HG02840 (cell line): ENCODE data around the gene ADARB1.

Experiments
- ATAC-seq: cut with Tn5 transposase; IDR thresholded peaks from one replicate; pipeline ENCODE4 v1.9.1; 2021; ENCODE audit warnings: mild to moderate bottlenecking, moderate library complexity, moderate number of reproducible peaks; ENCODE audit not compliant: unreplicated experiment, low FRiP score

ADARB1 gene

DNA sequence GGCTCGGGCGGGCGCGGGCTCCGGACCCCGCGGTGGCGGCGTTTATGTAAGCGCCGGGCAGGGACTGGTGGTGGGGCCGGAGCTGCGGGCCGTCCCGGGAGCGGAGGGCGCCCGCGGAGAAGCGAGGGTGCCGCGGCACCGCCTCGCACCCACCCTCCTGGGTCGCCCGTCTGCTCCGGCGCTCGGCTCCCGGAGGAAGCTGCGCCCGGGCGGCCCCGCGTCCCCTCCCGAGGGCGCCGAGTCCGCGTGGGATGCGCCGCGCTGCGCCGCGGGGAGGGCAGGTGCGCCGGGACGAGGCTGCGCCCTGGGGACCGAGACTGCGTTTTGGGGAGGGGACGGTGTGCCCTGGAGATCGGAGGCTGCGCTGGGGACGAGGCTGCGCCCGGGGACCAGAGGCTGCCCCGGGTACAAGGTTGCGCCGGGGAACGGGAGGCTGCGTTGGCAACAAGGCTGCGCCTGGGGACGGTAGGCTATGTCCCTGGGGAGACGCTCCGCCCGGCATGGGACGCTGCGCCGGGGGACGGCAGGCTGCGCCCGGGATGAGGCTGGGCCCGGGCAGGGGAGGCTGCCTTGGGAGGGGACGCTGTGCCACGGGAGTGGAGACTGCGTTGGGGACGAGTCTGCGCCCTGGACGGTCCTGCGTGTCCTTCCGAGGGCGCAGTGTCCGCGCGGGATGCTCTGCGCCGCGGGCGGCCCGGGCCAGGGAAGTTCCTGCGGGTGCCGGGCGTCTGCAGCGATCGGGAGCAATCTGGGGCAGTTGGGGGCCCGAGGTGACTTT is 627 bp downstream of the ADARB1 start:
- peak; percentile 32 for ATAC-seq

DNA sequence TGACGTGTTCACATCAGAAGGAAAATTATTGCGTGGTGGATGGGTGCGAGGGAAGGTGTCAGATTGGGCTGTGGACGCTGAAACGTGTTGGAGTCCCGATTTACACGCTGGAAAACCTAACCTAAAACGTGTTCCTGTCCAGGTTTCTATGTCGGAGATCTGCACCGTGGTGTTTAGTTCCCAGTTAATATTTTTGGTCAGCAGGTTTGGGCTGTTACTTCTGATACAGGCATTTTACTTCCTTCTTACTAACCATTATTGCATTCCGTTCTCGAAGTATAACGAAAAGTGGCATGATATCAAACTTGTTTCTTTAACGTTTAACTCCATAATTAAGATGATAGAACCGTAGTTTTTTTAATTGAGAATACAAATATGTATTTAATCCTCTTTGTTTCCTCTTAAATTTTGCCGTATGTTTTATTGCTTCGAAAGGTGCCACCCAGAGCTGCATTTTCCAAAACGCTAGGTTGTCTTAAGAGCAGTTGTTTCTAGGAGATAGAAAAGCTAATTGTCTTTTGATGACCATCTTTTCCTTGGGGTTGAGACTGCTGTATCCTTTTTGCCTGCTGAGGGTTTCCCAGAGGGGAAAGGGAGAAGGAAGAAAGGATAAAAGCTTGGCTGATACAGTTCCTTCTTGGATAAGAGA is 1.3 kb downstream of the ADARB1 start:
- no peak for ATAC-seq

DNA sequence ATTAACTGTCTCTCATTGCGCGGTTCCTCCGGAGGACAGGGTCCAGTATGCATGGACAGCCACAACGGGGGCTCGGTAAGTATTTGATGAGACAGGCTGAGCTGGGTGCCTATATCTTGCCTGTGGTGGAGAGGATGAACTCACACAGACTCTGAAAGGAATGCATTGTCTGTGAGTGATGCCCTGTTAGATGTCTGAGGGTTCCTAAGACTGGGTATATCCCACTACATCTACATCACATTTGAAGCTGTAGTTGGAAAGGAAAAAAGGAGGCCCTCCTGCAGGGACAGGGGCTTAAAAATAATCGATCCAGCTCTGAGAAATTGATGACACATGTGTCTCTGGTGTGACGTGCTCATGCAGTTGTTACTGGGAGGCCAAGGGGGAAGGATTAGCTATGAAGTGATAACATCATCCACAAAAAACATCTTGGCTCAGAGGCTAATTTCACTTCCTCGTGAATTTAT is 1.9 kb downstream of the ADARB1 start:
- ATAC-seq, result no peak

DNA sequence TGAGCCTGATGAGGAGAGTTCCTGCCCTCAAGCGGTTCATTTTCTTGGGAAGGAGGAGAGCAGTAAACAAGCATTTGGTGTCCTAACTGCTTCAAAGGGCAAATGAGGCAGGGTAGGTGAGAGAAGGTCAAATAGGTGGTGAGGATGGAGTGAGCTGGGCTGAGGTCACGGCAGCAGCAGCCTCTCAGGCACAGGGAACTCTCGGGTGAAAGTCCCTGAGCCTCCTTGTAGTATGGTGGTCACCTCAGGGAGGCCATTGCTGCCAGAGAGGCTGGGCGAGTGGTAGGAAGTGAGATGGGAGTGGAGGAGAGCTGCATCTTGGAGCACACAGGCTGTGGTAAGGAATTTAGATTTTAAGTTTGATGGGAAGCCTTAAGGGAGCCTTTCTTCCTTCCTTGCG is 4.0 kb downstream of the ADARB1 start:
- ATAC-seq, result no peak

DNA sequence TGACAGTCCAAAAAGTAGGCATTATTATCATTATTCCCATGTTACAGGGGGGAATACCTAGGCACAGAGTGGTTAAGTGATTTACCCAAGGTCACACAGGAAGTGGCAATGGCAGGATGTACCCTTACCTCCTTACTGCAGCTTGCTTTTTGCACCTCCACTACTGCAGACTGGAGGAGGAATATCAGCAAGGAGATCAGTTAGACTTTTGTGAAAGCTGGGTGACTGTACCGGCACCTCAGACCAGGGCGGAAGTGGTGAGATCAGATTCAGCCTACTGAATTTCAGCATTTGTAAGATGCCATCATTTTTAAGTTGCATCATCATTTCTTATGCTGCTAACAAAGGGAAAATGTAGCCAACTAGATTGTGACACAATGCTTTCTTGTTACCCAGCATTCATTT is 4.5 kb downstream of the ADARB1 start:
- no peak for ATAC-seq

DNA sequence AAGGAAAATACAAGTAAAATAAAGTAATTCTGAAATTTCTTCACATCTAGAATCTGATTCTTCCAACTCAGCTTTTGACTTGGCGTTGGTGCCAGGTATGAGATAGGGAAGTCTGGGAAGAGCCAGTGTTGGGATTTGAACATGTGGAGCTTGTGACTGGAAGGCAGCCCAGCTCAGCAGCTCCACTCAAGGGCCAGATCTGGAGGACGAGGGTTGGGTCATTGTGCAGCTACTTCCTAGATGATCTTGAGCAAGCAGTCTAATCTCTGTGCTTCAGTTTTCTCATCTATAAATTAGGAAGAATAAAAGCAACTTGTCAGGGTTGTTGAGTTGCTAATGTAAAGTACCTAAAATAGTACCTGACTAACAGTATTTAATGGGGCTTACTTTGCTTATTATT is 5.0 kb downstream of the ADARB1 start:
- ATAC-seq, result no peak

DNA sequence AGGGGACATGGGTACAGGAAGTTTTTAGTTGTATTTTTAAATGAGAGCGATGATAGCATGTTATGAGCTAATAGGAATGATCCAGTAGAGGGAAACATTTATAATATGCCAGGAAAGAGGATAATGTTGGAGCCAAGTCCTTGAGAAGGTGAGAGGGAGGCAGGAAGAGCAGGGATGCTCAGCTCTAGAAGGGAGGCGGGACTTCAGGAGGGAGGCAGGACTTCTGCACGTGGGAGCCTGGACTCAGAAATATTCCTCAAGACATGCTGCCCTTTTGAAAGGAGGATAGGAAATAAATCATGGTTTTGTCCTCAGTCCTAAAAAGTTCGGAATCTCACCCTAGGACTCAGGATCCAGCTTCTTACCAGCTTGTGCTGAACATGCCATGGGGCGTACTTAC is 5.9 kb downstream of the ADARB1 start:
- no peak for ATAC-seq

DNA sequence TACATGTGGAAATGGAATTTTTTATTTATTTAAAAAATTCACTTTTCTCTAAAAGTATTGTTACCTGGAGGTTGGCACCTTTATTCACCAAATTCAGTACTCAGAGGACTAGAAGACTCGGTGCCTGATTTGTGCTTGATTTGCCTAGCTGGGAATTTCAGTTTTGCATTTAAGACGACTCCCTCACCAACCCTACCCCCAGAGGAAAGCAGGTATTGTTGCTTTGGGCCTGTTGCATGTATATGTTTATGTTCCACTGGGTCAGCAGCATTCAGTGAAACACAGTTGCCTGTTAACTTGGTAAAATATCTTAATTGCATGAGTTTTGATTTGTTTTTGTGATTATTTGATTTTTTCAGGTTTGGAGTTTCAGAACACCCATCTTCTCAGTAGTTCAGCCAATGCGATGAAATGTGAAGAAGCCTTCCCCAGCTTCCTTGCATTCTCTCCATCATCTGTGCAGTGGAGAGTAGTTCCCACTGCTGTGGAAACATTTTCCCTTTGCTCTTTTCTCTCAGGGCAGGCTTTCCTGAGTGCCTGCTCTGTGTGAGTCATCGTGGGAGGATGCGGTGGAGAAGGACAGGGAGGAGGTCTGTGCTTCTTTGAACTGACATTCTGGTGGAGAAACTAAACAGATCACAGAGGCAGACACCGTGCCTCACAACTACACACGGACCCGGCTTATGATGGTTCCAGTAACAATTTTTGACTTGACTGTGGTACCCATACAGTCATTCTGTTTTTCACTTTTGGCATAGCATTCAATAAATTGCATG is 6.4 kb downstream of the ADARB1 start:
- no peak for ATAC-seq

DNA sequence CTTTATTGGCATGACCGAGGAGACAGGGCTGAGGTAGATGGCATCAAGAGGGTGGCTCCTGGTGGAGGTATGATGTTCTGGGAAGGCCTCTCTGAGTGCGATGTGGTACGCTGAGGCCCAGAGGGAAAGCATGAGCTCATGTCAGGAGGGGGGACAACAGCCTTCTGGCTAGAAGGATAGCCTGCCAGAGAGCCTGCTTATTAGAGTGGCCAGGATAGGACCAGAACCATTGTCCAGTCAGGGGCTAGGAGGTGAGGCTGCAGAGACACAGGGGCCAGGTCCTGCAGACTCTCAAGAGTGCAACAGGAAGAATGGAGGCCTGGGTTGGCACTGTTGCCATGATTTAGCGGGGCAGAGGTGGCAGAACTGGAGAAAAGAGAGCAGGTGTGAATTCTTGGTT is 7.3 kb downstream of the ADARB1 start:
- no peak for ATAC-seq

DNA sequence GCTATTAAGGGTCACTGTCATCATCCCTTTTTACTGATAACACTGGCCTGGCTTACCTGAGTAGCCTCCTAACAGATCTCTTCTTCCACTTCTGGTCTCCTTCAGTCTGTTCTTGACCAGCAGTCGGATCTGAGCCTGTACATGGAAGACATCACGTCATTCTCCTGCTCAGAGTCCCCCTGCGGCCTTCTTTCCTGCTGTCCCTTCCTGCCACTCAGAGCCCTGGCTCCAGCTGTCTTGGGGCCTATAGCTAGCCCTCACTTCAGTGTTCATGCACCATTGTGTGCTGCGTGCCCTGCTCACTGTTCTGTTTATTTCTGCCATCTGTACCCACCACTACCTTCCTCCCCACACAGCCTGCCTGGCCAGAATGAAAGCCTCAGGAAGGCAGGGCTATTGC is 8.4 kb downstream of the ADARB1 start:
- no peak for ATAC-seq

DNA sequence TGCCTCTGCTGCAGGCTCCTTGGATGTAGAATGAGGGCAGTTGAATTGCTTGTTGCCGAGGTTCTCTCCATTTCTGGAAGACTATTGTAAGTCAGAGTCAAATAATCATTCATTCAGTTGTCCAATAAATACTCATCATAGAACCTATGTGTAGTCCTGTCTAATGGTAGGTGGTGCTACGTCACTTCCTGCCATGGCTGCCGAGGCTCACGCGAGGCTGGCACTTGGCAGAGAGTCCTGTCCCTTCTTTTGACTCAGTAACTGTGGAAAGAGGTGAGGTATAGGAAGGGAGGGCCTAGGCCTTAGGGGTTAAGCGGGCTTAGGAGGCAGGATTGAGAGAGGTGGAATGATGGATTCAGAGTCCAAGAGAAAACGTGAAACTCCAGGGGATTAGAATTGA is 9.7 kb downstream of the ADARB1 start:
- ATAC-seq, result no peak

DNA sequence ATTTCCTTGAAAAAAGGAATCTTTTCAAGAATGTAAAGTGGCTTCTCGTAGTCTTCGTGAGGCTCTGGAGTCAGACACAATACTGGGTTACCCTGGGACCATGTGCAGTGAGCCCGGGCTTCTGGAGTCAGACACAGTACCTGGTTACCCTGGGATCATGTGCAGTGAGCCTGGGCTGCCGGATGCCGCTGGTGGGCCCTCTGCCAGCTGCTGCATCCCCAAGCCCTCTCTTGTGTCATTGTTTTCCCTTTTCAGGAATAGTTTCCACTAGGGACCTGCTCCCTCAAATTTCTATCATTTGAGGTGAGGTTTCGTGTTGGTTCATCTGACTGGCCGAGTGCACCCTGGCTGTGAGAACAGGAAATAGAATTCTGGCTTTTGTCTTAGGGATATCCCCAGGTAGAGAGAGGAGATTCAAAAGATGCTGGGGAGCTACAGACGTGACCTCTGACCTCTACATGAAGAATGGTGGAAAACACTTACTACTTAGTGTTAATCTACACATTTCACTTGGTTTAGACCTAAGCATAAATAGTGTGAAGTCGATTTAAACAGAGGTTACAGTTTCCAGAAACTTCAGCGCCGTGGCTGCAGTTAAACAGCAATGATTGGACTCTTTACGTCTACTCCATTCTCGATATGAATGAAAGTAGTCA is 10.6 kb downstream of the ADARB1 start:
- no peak for ATAC-seq

DNA sequence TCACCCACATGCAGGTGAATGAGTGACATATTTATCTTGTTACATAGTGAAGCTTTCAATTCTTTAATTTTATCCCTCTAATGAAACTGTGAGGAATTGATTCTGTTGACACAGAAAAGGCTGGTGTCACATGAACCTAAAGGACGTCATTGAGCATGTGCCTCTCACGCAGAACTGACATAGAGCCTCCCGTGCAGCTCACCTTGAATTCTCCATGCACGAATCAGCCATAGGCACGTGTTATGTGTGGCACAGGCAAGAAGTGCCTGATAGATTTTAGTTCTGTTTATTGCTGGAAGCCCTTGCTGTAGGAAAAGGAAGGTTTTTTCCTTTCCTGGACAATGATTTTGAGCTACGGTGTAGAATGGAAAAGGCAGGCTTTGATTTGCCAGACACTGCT is 11.3 kb downstream of the ADARB1 start:
- no peak for ATAC-seq

DNA sequence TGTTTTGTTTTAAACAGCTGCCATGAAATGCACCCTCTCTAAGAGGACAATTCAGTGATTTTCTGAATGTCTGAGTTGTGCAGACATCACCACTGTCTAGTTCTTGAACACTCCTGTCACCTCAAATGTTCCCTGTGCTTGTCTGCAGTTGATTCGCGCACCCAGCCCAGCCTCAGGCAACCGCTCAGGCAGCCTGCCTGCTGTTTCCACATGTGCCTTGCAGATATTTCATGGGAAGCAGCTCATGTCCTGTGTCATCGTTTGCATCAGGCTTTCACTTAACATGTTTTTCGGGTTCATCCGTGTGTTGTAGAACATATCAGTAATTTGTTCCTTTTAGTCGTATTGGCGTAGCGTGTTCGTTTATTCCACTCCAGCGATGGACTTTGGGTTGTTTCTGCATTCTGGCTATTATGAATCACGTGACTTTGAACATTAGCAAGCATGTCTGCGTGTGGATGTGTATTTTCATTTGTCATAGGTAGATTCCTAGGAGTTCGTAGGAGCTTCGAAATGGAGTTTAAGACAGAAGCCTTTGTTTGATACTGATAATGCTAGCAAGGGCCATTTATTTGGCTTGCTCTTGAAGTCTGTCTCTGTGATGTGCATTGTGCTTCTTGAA is 12.1 kb downstream of the ADARB1 start:
- ATAC-seq, result no peak

DNA sequence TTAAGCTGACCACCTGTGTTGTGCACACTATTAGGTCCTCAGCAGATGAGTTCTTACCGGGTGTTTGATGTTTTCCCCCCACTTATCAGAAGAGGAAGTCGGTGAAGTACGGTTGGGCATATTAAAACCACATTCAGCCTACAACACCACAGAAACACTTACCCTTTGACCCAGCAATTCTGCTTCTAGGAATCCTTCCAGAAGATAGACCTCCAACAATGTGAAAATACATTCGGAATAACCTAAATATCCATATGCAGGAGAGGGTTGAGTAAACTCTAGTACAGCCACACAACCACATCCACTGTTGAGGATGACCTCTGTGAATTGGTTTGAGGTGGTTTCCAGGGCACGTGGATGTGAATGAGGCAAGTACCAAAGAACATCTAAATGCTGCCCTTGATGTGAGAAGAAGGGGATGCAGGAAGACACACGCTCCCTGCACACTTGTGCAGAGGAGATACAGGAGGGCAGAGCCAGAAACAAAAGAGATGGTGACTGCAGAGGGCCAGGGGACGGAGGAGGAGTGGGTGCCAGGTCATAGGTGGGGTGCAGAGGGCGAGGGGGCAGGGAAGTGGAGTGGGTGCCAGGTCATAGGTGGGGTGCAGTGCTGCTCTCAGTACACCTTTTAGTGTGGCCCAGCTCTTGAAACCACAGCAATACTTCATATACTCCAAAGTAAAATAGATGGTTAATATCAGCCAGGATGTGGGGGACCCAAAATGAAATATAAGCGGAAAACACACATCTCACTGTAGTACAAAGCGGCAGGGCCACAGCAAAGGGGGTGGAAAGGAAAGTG is 12.8 kb downstream of the ADARB1 start:
- no peak for ATAC-seq

DNA sequence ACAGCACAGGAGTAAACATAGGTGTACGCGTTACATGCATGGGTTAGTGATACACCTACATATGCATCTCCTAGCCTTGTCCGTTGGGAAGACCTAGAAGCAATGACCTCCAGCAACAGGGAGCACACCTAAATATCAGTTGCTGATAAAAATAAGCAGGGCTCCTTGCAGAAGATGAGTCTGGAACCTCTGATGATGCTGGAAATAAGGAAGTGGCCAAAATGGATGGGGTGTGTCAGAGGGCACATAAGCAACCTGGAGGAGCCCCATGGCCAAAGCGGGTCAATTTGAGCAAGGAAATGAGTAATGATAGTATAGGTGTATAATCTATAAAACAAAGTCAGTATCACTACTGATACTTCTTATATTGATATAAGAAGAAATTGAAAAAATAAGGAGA is 13.7 kb downstream of the ADARB1 start:
- ATAC-seq, result no peak

DNA sequence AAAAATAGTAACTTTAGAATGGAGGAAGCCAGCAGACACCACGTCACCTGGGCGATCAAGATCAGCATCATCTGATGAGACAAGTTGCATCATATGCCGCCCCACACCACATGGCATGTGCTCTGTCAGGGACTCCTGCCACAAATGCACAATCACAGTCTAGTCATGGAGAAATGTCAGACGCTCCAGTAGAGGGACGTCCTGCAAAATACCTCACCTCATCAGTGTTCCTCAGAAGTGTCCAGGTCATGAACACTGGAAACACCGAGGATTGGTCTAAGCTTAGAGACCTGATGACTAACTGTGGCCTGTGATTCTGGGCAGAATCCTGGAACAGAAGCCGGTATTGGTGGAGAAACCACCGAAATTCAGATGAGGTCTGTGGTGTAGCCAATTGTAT is 14.3 kb downstream of the ADARB1 start:
- no peak for ATAC-seq

DNA sequence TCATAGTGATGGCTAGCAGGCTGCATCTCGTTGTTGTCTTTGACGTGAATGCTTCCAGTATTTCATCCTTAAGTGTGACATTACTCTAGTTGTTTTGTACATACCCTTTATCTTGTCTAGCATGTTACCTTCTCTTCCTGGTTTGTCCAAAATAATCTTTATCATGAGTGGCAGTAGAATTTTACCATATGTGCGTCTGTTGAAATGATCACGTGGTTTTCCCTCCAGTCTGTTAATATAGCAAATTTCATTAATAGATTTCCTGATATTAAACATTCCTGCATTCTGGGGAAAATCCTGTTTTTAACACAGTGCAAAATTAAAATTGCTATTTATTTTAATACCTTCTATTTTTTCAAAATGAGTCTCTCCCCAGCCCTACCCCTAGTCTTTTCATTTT is 15.6 kb downstream of the ADARB1 start:
- no peak for ATAC-seq

DNA sequence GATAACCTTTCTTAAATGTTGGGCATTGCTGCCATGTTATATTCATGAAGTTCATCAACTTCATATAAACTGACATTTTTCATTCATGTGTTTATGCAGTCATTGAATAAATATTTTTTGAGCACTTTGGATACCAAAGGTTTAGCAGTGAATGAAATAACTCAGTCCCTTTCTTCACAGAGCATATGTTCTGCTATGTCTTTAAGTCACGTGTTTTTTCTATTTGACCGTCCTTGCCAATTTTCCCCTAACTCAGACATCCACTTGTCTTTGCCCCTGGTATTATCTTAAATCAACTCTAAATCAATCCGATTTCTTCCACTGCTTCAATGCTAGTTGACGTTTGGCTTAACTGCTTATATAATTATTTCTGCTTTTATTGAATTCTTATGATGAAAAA is 16.6 kb downstream of the ADARB1 start:
- ATAC-seq, result no peak
